Stimulated activated naive CD8-positive, alpha-beta T cell treated with anti-CD3 and anti-CD28 coated beads, Interleukin-15, Interleukin-2, amounts not matched to agents 100 U/mL and 50 U/mL, for 24 hours (primary cell): ENCODE results near the gene DCD.
"Not testable (repeated sequence)": the region's sequence is repeated elsewhere in the genome, so short reads cannot be mapped to it uniquely, and the experiment has no call there.

Experiments
- ATAC-seq: fragments of 150-1000 bp; cut with Tn5 transposase; one replicate; pipeline ENCODE4 v1.10.0; 2021
- DNase-seq: peaks from one replicate; pipeline ENCODE4 v3.0.0; 2021

DCD gene

DNA sequence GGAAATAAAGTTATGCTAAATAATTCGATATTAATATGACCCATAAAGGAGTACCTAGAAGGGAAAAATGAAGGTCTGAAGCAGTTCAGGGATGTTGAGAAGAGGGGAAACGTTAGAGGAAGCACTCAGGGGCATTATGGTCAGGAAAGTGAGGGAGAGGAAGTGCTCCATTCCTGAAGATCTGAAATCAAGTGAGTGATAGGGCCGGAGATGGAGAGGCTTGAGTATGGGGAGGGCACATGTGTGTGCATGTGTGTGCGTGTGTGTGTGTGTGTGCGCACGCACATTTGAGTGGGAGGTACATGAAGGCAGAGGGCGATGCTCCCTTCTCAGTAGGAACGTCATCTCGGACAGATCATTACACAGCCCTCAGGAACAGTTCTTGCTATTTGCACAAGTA is 4.9 kb upstream of the DCD start:
- ATAC-seq: no peak
- DNase-seq: no peak

DNA sequence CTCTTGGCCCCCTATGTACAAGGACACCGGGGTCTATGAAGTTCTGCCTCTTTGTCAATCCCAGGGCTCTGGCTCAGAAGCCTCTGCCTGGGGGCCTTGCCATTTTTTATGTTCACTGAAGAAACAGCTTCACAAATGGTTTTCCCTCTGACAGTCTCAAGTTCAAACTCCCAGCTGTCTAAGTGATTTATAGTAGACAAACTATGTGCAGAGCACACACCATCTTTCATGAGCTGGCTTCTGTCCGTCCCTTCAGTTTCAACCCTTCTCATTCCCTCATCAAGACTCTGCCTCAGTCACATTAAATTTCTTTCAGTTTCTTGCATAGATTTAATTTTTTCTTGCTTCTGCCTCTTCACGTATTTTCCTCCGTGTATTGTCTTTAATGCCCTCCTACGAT is 2.7 kb upstream of the DCD start:
- ATAC-seq (no peak), DNase-seq (no peak)

DNA sequence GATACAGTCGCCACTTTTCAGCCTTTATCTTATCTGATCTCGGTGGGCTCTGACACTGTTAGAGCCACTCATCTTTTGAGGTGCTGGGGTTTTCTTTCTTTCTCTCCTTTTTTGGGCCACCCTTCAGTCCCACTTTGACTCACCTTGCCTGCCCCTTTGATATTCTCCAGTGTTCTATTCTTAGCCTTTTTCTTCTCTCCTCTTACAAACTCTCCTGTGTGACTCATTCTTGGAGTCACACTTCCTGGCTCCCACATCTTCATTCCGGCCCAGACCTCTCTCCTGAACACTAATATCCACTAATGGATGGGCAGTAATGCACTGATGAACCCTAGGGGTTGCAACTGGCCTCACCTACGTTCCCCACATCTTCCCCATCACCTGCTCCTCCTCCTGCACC is 2.2 kb upstream of the DCD start:
- DNase-seq (no peak), ATAC-seq (no peak)

DNA sequence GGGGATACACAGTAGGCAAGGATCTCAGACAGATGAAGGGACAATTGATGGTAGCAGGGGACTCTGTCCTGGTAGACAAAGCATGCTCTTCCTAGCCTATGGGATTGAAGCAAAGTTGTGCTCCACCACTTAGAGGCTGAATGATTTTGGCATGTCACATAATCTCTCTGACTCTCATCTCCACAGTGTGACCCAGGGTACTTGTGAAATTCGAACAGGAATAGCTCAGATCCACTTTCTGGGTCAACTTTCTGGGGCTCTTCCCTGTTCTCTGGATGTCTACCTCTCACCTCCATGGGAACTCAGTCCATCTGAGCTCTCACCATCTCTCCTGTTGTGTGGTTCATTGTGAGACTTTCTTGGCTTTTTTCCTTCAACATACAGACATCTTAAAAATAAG is 1.7 kb upstream of the DCD start:
- no peak for ATAC-seq
- no peak for DNase-seq

DNA sequence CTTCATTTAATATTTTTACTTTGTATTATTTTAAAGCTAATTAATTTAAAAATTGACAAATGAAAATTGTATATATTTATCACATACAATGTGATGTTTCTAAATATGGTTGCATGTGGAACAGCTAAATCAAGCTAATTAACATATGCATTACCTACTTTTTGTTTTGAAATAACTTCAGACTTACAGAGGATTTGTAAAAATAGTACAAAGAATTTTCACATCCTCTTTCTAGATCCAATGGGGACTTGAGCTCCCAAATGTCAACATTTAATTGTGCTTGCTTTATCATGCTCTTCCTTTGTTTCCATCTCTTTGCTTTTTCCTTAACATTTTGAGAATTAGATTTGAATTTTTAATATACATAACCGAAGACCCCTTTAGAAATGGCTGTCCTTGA is 6.6 kb downstream of the DCD start:
- no peak for ATAC-seq

DNA sequence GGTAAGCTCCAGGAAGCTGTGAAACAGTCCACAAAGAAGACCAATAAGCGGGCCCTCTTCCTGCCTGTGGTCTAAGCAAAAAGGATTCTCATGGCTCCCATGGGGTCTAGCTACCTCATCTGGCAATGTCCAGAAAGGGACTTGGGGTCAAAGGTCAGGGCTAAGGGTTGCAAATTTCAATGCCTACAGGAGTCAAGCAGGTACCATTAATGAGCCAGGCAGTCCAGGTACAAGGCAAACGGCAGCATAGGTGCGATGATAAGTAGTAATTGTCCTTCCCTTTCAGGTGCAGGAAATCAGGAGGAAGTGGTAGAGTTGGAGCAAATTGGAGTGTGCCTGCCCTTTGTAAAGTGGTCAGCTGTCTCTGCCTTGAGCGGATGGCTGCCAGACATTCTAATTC is 7.1 kb downstream of the DCD start:
- ATAC-seq: no peak
- no peak for DNase-seq

More for the DNA sequence above, 6.6 kb downstream of the DCD start:
- no peak for DNase-seq

DNA sequence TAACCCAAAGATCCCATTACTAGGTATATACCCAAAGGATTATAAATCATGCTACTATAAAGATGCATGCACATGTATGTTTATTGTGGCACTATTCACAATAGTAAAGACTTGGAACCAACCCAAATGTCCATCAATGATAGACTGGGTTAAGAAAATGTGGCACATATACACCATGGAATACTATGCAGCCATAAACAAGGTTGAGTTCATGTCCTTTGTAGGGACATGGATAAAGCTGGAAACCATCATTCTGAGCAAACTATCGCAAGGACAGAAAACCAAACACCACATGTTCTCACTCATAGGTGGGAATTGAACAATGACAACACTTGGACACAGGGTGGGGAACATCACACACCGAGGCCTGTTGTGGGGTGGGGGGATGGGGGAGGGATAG is 9.1 kb downstream of the DCD start:
- ATAC-seq, DNase-seq: not testable (repeated sequence)

DNA sequence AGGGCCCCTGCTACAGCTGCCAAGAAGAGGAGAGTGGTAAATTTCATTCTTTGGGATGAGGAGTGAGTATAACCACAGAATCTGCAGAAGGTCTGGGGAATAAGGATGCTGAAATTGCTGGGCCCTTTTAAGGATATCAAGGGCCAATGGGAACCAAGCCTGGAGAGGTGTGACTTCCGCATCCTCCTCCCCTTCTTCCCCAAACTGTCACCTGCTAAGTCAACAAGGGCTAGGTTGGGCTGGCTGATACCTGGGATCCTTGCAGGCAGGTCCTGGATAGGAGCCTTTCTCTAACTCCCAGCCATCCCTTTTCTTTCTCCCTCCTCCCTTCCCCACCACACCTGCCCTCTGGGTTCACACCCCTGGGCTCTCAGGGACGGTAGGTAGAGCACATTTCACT is 13.4 kb downstream of the DCD start, which contains the start of gene LACRT:
TSS of gene LACRT (minus strand) at position 101 of the 400 bp plus-strand sequence. CDS start at position 47, 54 bp downstream.
- DNase-seq (no peak), ATAC-seq (no peak)

DNA sequence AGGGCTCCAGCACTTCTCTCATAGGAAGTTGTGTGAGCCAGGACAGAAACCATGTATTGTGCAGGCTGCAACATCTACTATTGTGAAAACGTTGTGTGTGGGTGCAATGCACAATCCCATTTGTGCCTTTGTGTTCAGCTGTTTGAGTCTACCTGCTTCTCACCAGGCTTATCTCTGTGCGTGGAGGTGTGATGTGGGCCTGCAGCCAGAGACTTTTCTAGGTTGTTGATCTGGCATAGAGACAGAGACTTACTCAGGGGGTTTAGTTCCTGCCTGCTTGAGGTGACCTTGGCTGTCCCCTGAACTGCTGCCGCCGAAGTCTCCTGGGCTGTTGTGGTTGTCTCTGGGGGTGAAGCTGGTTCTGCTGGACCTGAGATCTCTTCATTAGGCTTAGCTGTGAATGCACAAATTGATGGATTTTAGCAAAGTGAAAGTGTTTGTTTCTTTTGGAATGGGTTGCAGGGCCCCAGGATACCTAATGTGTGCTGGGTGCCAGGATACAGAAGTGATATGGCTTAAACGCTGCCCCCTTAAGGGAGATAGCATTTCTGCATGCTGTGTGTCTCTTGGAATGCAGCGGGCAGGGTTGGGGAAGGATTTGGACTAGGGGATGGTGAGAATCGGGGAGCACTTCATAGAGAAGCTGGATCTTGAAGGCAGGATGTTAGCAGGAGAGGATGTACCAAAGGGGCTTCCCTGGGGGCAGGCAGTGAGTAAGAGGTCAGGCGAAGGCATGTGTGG is 16.0 kb downstream of the DCD start:
- no peak for ATAC-seq
- DNase-seq: no peak

DNA sequence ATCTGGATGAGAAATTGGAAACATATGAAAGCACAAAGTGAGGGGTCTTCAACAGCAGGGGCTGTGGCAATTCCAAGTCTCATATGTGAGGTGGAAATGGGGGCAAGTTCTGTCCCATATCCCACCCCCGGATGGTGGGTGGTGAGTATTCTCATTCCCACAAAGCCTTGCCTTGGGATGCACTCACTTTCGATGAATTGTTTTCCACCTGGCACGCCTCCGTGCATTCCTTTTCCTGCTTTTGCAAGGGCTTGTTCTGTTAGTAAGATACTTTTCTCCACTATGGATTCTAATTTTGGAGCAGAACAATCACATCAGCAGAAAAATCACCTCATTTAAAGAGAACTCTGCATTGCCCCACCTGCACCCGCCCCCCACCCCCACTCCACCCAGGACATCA is 16.6 kb downstream of the DCD start:
- no peak for ATAC-seq

DNA sequence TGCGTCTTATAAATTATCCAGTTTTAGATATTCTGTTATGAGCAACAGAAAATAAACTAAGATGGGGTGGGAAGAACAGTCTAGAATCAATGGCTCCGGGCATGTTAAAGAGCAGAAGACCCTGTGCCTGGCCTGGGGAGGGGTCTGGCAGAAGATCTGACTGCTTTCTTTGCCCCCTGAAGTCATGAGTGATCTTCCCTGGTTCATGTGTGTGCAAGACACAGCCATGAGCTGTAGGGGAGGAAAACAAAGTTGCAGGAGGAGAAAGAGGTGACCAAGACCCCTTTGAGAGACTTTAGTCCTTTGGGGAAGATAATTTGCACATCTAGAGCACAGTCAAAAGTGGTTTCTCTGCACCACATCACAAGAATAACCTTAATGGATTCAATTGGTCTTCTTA is 18.2 kb downstream of the DCD start:
- ATAC-seq (no peak), DNase-seq (no peak)

More for the DNA sequence above, 16.6 kb downstream of the DCD start:
- DNase-seq: no peak

DNA sequence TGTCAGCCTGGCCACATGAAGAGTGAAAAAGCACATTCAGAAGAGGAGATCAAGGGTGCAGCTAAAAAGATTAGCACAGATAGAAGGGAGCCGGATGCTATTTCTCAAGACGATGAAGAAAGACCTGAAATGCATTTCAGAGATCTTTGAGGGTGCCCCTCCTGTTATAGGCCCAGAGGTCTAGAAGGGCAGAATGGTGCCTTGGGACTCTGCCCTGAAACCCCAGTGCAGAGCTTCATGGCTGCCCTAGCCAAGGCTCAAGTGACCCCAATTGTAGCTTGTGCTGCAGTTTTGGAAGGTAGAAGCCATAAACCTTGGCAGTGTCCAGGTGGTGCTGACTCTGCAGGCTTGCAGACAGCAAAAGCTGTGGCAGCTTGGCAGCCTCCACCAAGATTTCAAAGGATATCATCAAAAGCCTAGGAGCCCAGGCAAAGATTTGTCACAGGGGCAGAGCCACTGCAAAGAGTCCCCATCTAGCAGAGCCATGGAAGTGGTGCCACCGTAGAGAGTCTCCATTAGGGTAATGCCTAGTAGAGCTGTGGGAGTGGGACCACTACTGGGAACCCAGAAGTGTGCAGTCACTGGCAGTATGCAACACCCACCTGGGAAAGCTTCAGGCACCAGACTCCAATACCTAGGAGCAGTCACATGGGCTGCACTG is 19.8 kb downstream of the DCD start:
- ATAC-seq: no peak
- DNase-seq: no peak

DNA sequence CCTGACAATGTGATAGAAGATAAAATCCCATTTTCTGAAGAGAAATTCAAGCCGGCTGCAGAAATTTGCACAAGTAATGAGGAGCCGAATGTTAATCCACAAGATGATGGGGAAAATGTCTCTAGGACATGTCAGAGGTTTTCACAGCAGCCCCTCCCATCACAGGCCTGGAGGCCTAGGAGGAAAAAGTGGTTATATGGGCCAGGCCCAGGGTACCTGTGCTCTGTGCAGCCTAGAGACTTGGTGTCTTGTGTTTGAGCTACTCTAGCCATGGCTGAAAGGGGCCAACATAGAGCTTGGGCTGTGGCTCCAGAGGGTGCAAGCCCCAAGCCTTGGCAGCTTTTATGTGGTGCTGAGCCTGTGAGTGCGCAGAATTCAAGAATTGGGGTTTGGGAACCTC is 20.9 kb downstream of the DCD start:
- no peak for ATAC-seq
- DNase-seq: no peak

DNA sequence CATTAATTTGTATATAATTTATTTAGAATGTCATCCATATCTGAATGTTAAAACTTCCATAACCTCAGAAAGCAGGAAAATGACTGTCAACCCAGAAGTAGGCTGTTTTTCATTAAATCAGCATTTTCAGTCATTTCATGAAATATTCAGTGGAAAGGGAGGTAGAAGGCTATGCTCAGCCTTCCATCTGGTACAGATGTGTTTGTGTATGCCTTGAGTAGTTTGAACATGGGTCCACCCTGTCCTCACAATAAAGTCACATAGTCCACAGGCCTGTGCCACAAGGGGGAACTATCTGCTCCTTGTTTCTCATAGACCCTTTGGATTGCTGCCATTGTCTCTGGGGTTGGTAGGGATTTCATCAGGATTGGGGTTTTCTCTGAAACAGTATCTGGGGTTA is 22.6 kb downstream of the DCD start:
- DNase-seq: no peak
- no peak for ATAC-seq

DNA sequence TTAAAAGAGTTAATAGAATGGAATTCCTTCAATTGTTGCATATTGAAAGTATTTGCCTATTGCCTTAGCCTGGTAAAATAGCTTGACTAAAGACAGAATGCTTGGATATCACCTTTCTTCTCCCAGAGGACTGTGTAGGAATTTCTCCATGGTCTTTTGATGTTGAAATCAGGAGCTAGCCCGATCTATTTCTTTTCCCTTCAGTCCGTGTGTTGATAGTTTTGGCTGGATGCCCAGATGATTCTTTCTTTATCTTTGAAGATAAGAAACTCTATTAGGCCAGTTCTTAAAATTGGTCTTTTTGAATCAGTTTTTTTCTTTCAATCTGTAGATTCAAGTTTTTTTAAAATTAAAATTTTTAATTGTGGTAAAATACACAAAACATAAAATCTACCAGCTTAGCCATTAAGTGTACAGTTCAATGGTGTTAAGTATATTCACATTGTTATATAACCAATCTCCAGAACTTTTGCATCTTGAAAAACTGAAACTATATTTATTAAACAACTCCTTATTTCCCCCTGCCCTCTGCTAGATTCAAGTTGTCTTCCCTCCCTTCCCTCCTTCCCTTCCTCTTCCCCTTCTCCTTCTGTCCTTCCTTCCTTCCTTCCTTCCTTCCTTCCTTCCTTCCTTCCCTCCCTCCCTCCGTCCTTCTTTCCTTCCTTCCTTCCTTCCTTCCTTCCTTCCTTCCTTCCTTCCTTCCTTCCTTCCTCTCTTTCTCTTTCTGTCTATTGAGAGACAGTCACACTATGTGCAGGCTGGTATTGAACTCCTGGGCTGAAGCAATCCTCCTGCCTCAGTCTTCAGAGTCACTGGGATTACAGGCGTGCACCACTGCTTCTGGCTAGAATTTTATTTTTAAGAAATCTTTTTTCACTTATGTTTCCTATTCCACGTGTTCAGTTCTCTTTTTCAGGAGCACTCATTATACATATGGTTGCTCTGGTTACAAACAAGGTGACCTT is 23.6 kb downstream of the DCD start:
- DNase-seq: no peak
- ATAC-seq: no peak

DNA sequence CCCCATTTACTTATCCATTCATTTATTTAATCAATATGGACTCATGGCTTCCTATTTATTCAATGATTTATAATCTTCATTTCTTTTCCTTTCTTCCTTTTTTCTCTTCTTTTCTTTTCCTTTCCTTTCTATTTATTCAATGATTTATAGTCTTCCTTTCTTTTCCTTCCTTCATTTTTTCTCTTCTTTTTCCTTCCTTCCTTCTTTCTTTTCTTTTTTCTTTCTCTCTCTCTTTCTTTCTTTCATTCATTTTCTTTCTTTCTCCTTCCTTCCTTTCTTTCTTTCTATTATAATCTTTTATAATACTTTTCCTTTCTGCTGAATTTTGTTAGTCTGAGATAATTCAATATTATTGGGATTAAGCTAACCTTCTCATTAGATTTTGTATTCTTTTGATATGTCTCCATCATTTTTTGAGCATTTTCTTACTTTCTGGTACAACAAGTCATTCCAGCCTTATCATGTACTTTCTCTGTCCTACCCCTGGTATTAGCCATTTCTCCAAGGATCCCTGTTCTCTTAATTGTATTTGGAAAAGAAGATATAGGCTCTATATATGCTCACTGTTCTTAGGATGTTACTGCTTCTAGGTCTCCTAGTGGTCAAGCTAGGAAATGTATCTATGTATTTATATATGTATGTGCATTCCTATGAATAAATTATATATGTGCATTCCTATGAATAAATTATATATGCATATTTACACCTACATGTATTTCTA is 25.5 kb downstream of the DCD start:
- DNase-seq (no peak), ATAC-seq (no peak)

DNA sequence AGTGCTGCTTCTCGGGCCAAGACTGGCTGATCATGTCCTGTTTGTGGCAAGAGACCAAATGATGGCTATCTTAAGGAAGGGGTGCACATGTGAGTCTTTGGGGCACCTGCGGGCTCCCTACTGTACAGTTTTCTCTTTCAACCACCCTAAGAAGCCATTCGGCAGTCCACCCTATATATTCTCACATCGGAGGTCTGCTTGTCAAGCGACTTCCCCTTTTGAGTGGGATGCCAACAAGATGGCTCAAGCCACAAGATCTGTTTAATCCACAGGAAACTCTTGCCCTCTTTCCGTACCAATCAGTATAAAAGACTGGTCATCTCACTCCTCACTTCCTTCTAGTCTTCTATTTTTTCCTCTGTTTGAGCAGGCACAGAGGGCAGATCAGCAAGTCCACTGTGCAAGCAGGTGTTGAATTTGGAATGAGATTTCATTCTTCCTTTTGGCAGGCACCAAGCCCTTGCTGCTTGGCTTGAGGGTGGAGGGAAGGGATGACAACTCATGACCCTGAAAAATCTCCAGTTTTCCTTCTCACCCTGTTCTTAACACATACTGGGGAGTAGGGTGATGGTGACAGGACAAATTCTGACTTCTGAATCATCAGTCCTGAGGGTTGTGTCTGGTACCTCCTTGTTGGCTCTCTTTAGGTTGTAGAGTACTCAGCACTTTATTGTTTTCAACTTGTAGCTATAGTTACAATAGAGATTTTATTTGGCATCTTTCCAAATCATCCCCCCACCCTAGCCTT is 31.1 kb downstream of the DCD start:
- no peak for ATAC-seq

DNA sequence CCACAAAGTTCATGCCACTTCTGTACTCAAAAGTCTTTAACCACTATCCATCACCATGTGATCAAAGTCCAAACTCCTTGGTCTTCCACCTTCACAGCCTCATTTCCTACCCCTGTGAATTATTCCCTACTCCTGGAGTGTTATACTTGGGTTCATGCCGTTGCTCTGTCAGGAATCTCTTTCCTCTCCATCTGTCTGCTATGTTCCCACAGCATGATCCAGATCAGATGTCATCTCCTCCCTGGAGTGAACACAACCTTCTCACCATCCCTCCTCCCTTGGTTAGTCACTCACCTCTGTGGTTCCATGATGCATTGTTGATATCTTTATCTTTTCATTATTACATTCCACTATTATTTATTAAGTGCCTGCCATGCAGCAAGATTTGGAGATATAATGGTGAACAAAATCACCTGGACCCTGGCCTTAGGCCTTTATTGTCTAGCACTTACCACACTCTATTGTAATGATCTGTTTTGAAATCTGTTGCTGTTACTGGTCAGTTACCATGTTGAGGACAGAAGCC is 35.9 kb downstream of the DCD start:
- DNase-seq: no peak
- ATAC-seq: no peak

More for the DNA sequence above, 31.1 kb downstream of the DCD start:
- no peak for DNase-seq

DNA sequence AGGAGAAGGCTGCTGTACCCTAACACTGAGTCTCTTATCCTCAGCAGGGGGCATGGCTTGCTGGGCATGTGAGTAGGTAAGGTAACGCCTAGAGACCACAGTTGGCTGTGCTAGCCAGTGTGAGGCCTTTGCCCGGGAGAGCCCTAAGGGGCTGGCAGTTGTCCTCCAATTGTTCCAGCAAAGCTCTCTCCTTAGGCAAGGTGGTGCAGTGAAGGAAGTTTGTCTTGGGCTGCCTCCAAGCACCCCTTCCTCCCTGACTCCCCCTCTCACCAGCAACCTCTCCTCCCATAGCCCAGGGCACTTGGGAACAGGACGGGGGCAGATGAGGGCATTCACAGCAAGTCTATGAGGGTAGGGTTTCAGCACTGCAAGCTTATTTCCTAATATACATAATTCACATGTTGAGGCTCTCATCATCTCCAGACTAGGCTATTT is 36.4 kb downstream of the DCD start:
- DNase-seq: no peak
- ATAC-seq: no peak

DNA sequence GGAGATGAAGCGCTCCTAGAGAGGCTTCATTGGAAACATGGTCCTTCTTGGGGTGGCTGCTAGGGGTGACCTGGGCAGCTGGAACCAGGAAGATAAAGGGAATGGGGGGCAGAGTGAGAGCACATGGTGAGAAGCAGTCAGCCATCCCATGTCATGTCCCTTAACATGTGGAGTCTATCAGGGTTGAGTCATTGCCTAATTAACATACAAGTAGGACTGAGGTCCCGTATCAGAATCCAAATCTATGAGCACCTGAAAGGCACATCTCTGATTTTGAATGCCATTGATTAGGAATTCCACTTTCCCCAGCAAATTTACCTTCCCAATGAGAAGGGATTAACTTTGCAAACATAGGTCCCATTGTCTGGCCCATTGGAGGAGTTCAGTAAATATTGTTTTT is 39.4 kb downstream of the DCD start:
- ATAC-seq: no peak
- no peak for DNase-seq

DNA sequence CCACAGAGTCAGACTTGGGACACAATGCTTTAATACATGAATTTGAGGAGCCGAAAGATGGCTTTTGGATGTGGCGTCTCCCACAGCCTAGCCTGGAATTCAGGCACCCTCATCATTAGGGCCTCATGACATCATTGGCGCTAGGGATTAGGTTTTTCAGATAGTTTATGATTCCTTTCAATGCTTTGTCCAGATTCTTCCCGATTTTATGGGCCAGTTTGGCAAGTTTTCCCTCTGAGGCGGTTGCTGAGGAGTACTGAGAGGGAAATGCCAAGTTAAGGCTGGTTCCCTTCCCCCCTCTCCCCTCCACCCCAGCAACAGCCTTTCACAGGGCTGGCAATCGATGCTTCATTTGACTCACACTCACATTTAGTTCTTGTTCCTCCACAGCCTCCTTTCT is 40.0 kb downstream of the DCD start:
- DNase-seq: no peak

More for the DNA sequence above, 40.0 kb downstream of the DCD start:
- no peak for ATAC-seq
